ENCODE results near the gene FLT3LG. TPM values are rescaled to one million over a fixed set of nuclear protein-coding genes. Genes with fewer than 3 reads are reported as not detected.
A peak's percentile ranks its signal among the peaks of the same experiment; 100 is the strongest.
"Not testable (repeated sequence)": the region's sequence is repeated elsewhere in the genome, so short reads cannot be mapped to it uniquely, and the experiment has no call there.

The FLT3LG gene
- total RNA-seq, 1 donor from 2014 or later = 1.3 TPM

GRCh38 chr19:49461656-49462055 lies 12.4 kb upstream of the FLT3LG start:
- no peak for DNase-seq (ENCODE audit: low read depth)

- no peak for DNase-seq (ENCODE audit: low read depth)
Measured at GRCh38 chr19:49462492-49462891, 11.5 kb upstream of the FLT3LG start.

- DNase-seq (ENCODE audit: low read depth) = no peak
Measured at GRCh38 chr19:49463960-49464740, 9.9 kb upstream of the FLT3LG start.

GRCh38 chr19:49465371-49465770 lies 8.6 kb upstream of the FLT3LG start:
- no peak for DNase-seq (ENCODE audit: low read depth)

- no peak for DNase-seq (ENCODE audit: low read depth)
Measured at GRCh38 chr19:49468199-49468598, 5.8 kb upstream of the FLT3LG start.

- DNase-seq (ENCODE audit: low read depth) = no peak
Measured at GRCh38 chr19:49468746-49469447, 5.1 kb upstream of the FLT3LG start.

- DNase-seq (ENCODE audit: low read depth) = no peak
Measured at GRCh38 chr19:49469828-49470614, 4.0 kb upstream of the FLT3LG start.

- DNase-seq (ENCODE audit: low read depth) = no peak
Measured at GRCh38 chr19:49470615-49470978, 3.4 kb upstream of the FLT3LG start.

- no peak for DNase-seq (ENCODE audit: low read depth)
Measured at GRCh38 chr19:49472936-49473335, 1.1 kb upstream of the FLT3LG start.

- DNase-seq (ENCODE audit: low read depth) = not testable (repeated sequence)
Measured at GRCh38 chr19:49473501-49473867, 531 bp upstream of the FLT3LG start.

- no peak for DNase-seq (ENCODE audit: low read depth)
Measured at GRCh38 chr19:49474542-49474924, 518 bp downstream of the FLT3LG start.

- DNase-seq (ENCODE audit: low read depth) = no peak
Measured at GRCh38 chr19:49475191-49475917, 1.3 kb downstream of the FLT3LG start.

GRCh38 chr19:49475995-49476880 lies 2.2 kb downstream of the FLT3LG start:
- DNase-seq (ENCODE audit: low read depth) = peak; percentile 16

- no peak for DNase-seq (ENCODE audit: low read depth)
Measured at GRCh38 chr19:49479975-49480628, 6.1 kb downstream of the FLT3LG start.

- DNase-seq (ENCODE audit: low read depth) = no peak
Measured at GRCh38 chr19:49481020-49481683, 7.1 kb downstream of the FLT3LG start.

GRCh38 chr19:49486232-49486631 lies 12.2 kb downstream of the FLT3LG start:
- DNase-seq (ENCODE audit: low read depth) = no peak

GRCh38 chr19:49486710-49487276 lies 12.8 kb downstream of the FLT3LG start:
- no peak for DNase-seq (ENCODE audit: low read depth)

GRCh38 chr19:49487277-49488045 lies 13.4 kb downstream of the FLT3LG start, which contains the start of gene RPL13A:
RPL13A (plus strand) TSS chr19:49487608; CDS start chr19:49487630, 22 bp downstream.
- peak; percentile 98 for DNase-seq (ENCODE audit: low read depth)
